ENCODE measurements around the gene BRAF. TPM values are rescaled to one million over a fixed set of nuclear protein-coding genes. Genes with fewer than 3 reads are reported as not detected.
"Not testable (repeated sequence)": the region's sequence is repeated elsewhere in the genome, so short reads cannot be mapped to it uniquely, and the experiment has no call there.

The BRAF gene
- polyA plus RNA-seq, 1 donor (not counting 4 experiments of a cell fraction or from before 2014, with no cell fraction given), result 12.4 TPM

GRCh38 chr7:140915935-140916555 lies 8.7 kb downstream of the BRAF start:
- Histone ChIP-seq H3K4me3 (ENCODE audit: control insufficient read depth in 2 of 3, extremely low read depth in 1 of 3, insufficient read depth in 2 of 3, low read depth in 1 of 3, low read length in 3 of 3) (no peak overlapping the region), H3K4me1 (ENCODE audit: control insufficient read depth, extremely low read depth, insufficient read depth, low read length) (peaks cover 6% of the 10 kb centered on the region), H3K9me3 (ENCODE audit: control insufficient read depth, low read depth, low read length) (no peaks in the 10 kb centered on the region), H3K9me1 (ENCODE audit: control insufficient read depth, extremely low read depth, insufficient read depth, low read length) (no peaks in the 10 kb centered on the region), H3K79me2 (ENCODE audit: control insufficient read depth, insufficient read depth, low read length) (peaks cover 63% of the 10 kb centered on the region), H3K27me3 (ENCODE audit: control insufficient read depth, extremely low read depth, insufficient read depth, low read length) (no peaks in the 10 kb centered on the region), H3K9ac (ENCODE audit: control insufficient read depth, extremely low read depth, insufficient read depth, low read length) (no peak overlapping the region), H3K4me2 (ENCODE audit: control insufficient read depth, extremely low read depth, insufficient read depth, low read depth, low read length) (no peak overlapping the region), H4K20me1 (ENCODE audit: control insufficient read depth, extremely low read depth, insufficient read depth, low read length) (no peaks in the 10 kb centered on the region), H2AFZ (ENCODE audit: control insufficient read depth, low read length) (no peak overlapping the region), H3K27ac (ENCODE audit: control insufficient read depth, insufficient read depth, low read length) (no peak overlapping the region), H3K36me3 (ENCODE audit: control insufficient read depth in 2 of 2, extremely low read depth in 1 of 2, insufficient read depth in 2 of 2, low read length in 2 of 2) (no peaks in the 10 kb centered on the region)
- TF ChIP-seq, protein P1, sequence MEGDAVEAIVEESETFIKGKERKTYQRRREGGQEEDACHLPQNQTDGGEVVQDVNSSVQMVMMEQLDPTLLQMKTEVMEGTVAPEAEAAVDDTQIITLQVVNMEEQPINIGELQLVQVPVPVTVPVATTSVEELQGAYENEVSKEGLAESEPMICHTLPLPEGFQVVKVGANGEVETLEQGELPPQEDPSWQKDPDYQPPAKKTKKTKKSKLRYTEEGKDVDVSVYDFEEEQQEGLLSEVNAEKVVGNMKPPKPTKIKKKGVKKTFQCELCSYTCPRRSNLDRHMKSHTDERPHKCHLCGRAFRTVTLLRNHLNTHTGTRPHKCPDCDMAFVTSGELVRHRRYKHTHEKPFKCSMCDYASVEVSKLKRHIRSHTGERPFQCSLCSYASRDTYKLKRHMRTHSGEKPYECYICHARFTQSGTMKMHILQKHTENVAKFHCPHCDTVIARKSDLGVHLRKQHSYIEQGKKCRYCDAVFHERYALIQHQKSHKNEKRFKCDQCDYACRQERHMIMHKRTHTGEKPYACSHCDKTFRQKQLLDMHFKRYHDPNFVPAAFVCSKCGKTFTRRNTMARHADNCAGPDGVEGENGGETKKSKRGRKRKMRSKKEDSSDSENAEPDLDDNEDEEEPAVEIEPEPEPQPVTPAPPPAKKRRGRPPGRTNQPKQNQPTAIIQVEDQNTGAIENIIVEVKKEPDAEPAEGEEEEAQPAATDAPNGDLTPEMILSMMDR (optimal IDR thresholded peaks at IDR 0.05 in 1 of 3, IDR thresholded peaks at IDR 0.05 in 1 of 3, conservative IDR thresholded peaks at IDR 0.05 in 1 of 3; ENCODE audit: extremely low read depth in 1 of 3, insufficient read depth in 2 of 3, low read length in 3 of 3), result no peak
- no peak for TF ChIP-seq EZH2 (IDR thresholded peaks at IDR 0.05; ENCODE audit: low read length)
- dilution Hi-C loops (cut with MboI; ENCODE audit: extremely low pct_ligation_motif_present, low sequenced_read_pairs), result no loop called here
- FAIRE-seq (no peak), DNase-seq (ENCODE audit: low read depth, low spot score) (no peak)

DNA sequence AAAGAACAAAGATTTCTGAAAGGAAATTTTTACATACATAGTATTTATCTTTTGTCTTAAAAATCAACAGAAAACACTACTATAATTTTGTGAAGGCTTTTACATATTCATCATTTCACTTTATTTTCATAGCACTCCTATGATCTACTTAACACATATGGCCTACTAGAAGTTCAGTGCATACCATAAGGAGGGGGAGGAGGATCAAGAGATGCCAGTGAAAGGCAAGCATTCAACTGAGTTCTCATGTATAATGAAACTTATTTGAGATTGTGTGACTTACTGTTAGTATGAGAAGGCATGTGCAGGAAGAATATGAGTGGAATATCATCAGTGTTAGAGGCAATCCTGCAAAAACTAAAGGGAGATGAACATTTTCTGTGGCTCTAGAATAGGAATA lies 10.6 kb downstream of the BRAF start:
- DNase-seq (ENCODE audit: low read depth, low spot score) (no peak), FAIRE-seq (no peak)
- Histone ChIP-seq H3K36me3 (ENCODE audit: control insufficient read depth in 2 of 2, extremely low read depth in 1 of 2, insufficient read depth in 2 of 2, low read length in 2 of 2) (no peaks in the 10 kb centered on the region), H3K4me2 (ENCODE audit: control insufficient read depth, extremely low read depth, insufficient read depth, low read depth, low read length) (no peak overlapping the region), H3K79me2 (ENCODE audit: control insufficient read depth, insufficient read depth, low read length) (peaks cover 62% of the 10 kb centered on the region), H3K27ac (ENCODE audit: control insufficient read depth, insufficient read depth, low read length) (no peak overlapping the region), H3K4me3 (ENCODE audit: control insufficient read depth in 2 of 3, extremely low read depth in 1 of 3, insufficient read depth in 2 of 3, low read depth in 1 of 3, low read length in 3 of 3) (no peak overlapping the region), H3K4me1 (ENCODE audit: control insufficient read depth, extremely low read depth, insufficient read depth, low read length) (peaks cover 6% of the 10 kb centered on the region), H4K20me1 (ENCODE audit: control insufficient read depth, extremely low read depth, insufficient read depth, low read length) (no peaks in the 10 kb centered on the region), H2AFZ (ENCODE audit: control insufficient read depth, low read length) (no peak overlapping the region), H3K27me3 (ENCODE audit: control insufficient read depth, extremely low read depth, insufficient read depth, low read length) (no peaks in the 10 kb centered on the region), H3K9me1 (ENCODE audit: control insufficient read depth, extremely low read depth, insufficient read depth, low read length) (no peaks in the 10 kb centered on the region), H3K9me3 (ENCODE audit: control insufficient read depth, low read depth, low read length) (no peaks in the 10 kb centered on the region), H3K9ac (ENCODE audit: control insufficient read depth, extremely low read depth, insufficient read depth, low read length) (no peak overlapping the region)
- dilution Hi-C loops (cut with MboI; ENCODE audit: extremely low pct_ligation_motif_present, low sequenced_read_pairs), result no loop called here
- TF ChIP-seq, protein P1 (optimal IDR thresholded peaks at IDR 0.05 in 1 of 3, IDR thresholded peaks at IDR 0.05 in 1 of 3, conservative IDR thresholded peaks at IDR 0.05 in 1 of 3; ENCODE audit: extremely low read depth in 1 of 3, insufficient read depth in 2 of 3, low read length in 3 of 3), result no peak
- TF ChIP-seq EZH2 (IDR thresholded peaks at IDR 0.05; ENCODE audit: low read length), result no peak

DNA sequence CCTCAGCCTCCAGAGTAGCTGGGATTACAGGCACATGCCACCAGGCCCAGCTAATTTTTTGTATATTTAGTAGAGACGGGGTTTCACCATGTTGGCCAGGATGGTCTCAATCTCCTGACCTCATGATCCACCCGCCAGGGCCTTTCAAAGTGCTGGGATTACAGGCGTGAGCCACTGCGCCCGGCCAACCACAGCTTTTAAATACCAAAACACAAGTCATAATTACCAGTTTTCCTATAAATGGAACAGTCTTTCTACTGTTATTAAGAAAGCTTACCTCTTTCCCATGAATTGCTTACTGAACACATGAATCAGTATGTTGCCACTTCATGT lies 11.2 kb downstream of the BRAF start:
- H2AFZ ChIP-seq (ENCODE audit: control insufficient read depth, low read length); H3K4me2 ChIP-seq (ENCODE audit: control insufficient read depth, extremely low read depth, insufficient read depth, low read depth, low read length); H3K36me3 ChIP-seq (ENCODE audit: control insufficient read depth in 2 of 2, extremely low read depth in 1 of 2, insufficient read depth in 2 of 2, low read length in 2 of 2); dilution Hi-C loops (cut with MboI; ENCODE audit: extremely low pct_ligation_motif_present, low sequenced_read_pairs); H3K9me1 ChIP-seq (ENCODE audit: control insufficient read depth, extremely low read depth, insufficient read depth, low read length); H3K4me3 ChIP-seq (ENCODE audit: control insufficient read depth in 2 of 3, extremely low read depth in 1 of 3, insufficient read depth in 2 of 3, low read depth in 1 of 3, low read length in 3 of 3); H3K27me3 ChIP-seq (ENCODE audit: control insufficient read depth, extremely low read depth, insufficient read depth, low read length); DNase-seq (ENCODE audit: low read depth, low spot score); H3K9me3 ChIP-seq (ENCODE audit: control insufficient read depth, low read depth, low read length); H4K20me1 ChIP-seq (ENCODE audit: control insufficient read depth, extremely low read depth, insufficient read depth, low read length); H3K27ac ChIP-seq (ENCODE audit: control insufficient read depth, insufficient read depth, low read length); H3K4me1 ChIP-seq (ENCODE audit: control insufficient read depth, extremely low read depth, insufficient read depth, low read length); FAIRE-seq; H3K9ac ChIP-seq (ENCODE audit: control insufficient read depth, extremely low read depth, insufficient read depth, low read length): not testable (repeated sequence)
- peaks cover 62% of the 10 kb centered on the region for H3K79me2 ChIP-seq (ENCODE audit: control insufficient read depth, insufficient read depth, low read length)
